Erythroblast (primary cell): ENCODE data around the gene TUT7.

Experiments used
- GATA1 ChIP-seq: IDR thresholded peaks from 2 replicates; pipeline ENCODE4 v1.6.1; 2011; ENCODE audit warnings: low read depth, mild to moderate bottlenecking, control low read depth, low read length, moderate library complexity
- POLR2A ChIP-seq: IDR thresholded peaks from 2 replicates; pipeline ENCODE4 v1.6.1; 2011; ENCODE audit warnings: mild to moderate bottlenecking, low read length

- TF ChIP-seq POLR2A (no peak), GATA1 (no peak)
These were observed 39.1 kb downstream of the TUT7 start for GRCh38 chr9:86315078-86315477.
